Activated T-cell treated with anti-CD3 and anti-CD28 coated beads for 4 hours (primary cell): ENCODE measurements around the gene FEZ2.

Source experiments
- DNase-seq: peaks from one replicate; pipeline ENCODE4 v3.0.0-alpha.2; 2020

The FEZ2 gene

GRCh38 chr2:36528274-36528673, 69.7 kb downstream of the FEZ2 start:
- no peak for DNase-seq

DNA sequence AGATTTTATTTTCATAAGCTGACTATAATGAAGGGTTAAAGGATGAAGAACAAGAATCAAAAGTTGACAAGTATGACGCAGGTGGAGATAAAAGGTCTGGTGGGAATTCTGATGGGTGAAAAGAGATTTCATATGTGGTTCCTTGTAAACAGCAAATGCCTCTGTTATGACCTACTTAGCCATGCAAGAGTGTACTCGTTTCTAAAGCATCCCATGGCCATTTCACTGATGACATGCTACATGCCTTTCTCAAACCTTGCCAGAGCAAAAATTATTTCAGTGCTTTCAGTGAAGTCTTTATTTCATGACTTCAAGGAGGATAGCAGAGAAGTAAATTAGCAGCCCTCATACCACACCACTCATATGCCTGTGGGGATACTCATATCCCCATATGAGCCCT, 71.7 kb downstream of the FEZ2 start:
- DNase-seq = no peak

- DNase-seq = no peak
These were observed 72.7 kb downstream of the FEZ2 start for GRCh38 chr2:36525245-36525644.

DNA sequence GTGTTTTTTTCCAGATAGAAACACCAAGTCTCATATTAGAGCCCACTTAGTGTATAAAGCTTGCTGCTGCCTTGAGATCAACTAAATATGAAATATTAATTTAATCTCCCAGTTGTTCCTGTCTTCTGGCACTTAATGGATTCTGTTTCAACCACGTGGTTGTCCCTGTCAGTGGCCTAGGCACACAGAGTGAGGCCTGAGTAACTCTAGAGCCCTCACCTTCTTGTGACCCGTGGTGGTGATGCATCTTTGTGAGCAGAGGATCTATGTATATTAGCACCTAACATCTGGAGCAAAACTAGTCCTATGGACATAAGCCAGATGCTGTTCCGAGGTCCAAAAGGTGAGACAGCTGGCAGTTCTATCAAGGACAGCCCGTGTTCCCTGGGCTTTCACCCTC, 74.8 kb downstream of the FEZ2 start:
- DNase-seq = no peak

DNA sequence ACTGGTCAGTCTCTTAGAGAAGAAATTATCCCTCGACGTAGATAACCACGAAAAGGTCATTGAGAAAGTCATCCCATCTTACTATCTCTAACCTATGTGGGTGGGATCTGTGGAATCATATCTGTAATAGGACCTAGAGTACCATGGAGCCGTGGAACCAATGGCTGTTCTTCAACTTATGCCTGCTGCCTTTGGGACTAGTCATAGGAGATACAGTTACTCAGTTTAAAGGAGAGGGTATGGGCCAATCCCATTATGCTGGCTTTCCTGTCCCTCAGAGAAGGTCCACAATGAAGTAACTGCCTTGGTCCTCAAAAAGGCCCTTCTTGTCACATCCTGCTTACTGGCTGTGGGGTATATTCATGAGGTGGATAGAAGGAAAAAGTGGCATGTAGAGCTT, 77.5 kb downstream of the FEZ2 start:
- DNase-seq = no peak

DNA sequence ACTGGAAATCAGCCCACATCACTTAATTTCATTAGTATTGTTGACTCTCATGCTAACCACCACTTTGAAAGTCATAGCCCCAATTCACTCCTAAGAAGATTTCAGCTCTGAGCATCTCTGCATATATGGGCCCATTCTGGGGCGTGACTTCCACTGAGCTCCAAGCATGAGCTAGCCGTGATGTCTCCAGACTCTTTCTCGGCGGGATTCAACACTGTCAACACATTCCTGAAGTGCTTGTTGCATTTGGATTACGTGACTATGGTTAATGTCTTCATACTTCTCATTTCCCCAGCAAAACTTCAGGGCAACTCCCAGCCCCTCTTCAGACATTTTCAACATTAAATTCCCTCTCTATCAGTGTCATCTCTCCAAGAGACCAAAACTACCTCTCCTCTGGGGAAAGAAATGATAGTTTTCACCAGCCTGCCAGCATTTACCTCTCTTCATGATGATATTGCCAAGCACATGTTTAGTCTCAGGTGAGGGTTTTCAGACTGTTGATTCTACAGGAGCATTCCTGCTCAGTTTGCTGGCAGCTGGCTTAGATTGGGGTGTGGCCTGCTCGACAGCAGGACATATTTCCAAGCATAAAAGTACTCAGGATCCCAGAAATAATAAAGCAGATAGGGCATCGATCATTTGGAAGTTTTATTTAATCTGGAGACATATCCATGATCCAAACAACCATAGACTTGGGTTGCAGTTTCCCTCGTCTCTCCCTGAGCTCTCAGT, 81.7 kb downstream of the FEZ2 start:
- no peak for DNase-seq

DNA sequence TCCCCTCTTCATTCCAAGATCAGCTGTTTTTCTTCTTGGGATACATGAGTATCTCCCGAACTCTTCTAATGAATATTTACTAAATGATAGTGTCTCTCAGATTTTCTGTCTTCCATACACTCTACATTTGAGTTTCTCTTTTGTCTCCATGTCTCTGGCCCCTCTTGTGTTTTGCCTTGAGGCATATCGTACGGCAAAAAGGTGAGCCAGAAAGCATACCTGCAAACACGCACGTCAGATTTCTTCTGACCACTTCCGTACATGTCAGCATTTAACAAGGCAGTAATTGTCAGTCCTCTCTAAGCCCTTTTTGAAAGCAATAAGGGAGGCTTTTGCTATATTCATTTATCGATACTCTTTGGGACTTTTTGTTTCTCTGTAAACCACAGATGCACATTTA, 82.4 kb downstream of the FEZ2 start:
- DNase-seq = no peak

DNA sequence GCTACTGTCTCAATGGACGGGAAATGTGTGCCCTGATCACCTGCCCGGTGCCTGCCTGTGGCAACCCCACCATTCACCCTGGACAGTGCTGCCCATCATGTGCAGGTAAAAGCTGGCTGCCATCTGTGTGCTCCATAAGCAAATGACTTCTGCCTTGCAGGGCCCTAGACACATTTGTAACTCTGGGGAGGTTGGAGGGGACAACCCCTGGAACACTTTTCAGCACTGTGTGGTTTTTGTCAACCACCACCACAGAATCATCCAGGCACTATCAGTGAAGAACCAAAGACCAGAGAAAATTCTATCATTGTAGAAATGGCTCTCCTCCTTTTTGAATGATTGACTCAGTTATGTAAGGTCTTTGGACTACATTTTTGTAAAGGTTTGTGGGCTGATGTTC, 84.3 kb downstream of the FEZ2 start:
- DNase-seq = no peak

DNA sequence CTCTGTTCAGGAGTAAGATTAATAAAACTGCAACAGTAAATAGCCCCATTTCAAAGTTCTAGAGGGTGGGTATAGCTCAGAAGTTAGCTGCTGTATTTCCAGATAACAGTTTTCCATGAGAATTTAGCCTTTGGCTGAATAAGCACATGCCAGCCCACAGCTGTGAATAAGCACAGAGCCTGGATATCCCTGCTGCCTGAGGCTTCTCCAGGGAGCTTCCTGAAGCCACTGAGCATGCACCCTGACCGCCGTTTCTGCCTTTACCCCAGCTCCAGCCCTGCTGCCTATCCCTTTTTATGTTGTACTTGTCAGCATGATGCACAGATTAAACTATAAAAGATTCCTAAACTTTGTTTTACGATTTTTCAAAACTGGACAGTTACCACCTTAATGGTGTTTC, 85.3 kb downstream of the FEZ2 start:
- DNase-seq = no peak

- DNase-seq = no peak
These were observed 85.9 kb downstream of the FEZ2 start for GRCh38 chr2:36511858-36512603.

- DNase-seq = no peak
These were observed 88.9 kb downstream of the FEZ2 start for GRCh38 chr2:36509075-36509474.

DNA sequence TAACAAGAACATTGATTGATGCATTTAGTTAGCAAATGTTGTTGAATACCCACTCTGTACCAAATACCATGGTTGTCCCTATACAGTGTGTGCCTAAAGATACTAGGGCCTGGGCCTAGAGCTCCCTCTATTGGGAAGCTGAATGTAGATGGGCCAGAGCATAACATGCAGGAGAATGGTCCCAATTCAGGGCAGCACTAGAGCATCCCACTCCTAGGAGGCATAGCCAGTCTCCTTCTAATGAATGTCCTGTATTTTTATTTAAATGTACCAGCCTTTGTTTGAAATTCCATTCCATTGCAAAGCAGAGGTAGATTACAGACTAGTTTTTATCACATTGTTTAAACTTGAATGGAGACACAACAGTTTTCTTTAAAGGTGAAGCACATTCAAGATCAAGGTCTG, 90.6 kb downstream of the FEZ2 start:
- DNase-seq = peak; percentile 8
